PC-3 (cell line): ENCODE data around the gene CKB.

ENCODE experiments used
- CTCF ChIP-seq: fragments of 300-600 bp; sonication (generic); conservative IDR thresholded peaks from 2 replicates; pipeline ENCODE4 v1.5.1; 2017; ENCODE audit warnings: antibody characterized with exemption, low read depth, mild to moderate bottlenecking, low read length
- EZH2 ChIP-seq: fragments of 300-600 bp; sonication (generic); IDR thresholded peaks from one replicate; pipeline ENCODE4 v1.6.1; 2017; ENCODE audit warnings: antibody characterized with exemption, mild to moderate bottlenecking, low read length; ENCODE audit not compliant: unreplicated experiment
- EZH2phosphoT487 ChIP-seq: fragments of 300-600 bp; sonication (generic); IDR thresholded peaks from 2 replicates; pipeline ENCODE4 v1.6.1; 2018; ENCODE audit warnings: mild to moderate bottlenecking, antibody characterized with exemption, low read length, borderline replicate concordance

- TF ChIP-seq CTCF = no peak
- TF ChIP-seq EZH2 = no peak
- TF ChIP-seq EZH2phosphoT487 = no peak
Measured at GRCh38 chr14:103545219-103545914, 22.7 kb upstream of the CKB start.
